Mesothelial cell of epicardium (in vitro differentiated cells): ENCODE measurements around the gene HOXA2. TPM values are rescaled to one million over a fixed set of nuclear protein-coding genes. Genes with fewer than 3 reads are reported as not detected.

ENCODE experiments used
- DNase-seq, 2 experiments: peaks; one replicate each; pipeline ENCODE4 v3.0.0; 2021; ENCODE audit warnings: low spot score in 2 of 2; ENCODE audit not compliant: unreplicated experiment in 2 of 2
- H3K27ac Mint-ChIP-seq: 2 replicates; pipeline ENCODE4 v1.8.0; 2021; ENCODE audit warnings: mixed read lengths
- H3K27me3 Mint-ChIP-seq: 2 replicates; pipeline ENCODE4 v1.8.0; 2021; ENCODE audit warnings: low read depth, mixed read lengths
- H3K36me3 Mint-ChIP-seq: 2 replicates; pipeline ENCODE4 v1.8.0; 2021; ENCODE audit warnings: mixed read lengths
- H3K4me1 Mint-ChIP-seq: 2 replicates; pipeline ENCODE4 v1.8.0; 2021; ENCODE audit warnings: mixed read lengths
- H3K4me3 Mint-ChIP-seq: 2 replicates; pipeline ENCODE4 v1.8.0; 2021; ENCODE audit warnings: mild to moderate bottlenecking, moderate library complexity, mixed read lengths
- H3K9me3 Mint-ChIP-seq: 2 replicates; pipeline ENCODE4 v1.8.0; 2021; ENCODE audit warnings: mixed read lengths
- CTCF ChIP-seq: fragments of 200-600 bp; sonication (generic); IDR thresholded peaks from one replicate; pipeline ENCODE4 v1.5.0; 2021; ENCODE audit warnings: antibody characterized with exemption; ENCODE audit not compliant: unreplicated experiment
- total RNA-seq: library from RNA; stranded (reverse); gene quantifications from 3 replicates; pipeline ENCODE4 v1.2.1, GENCODE V29; 2021

HOXA2 gene
- total RNA-seq, 1 donor from 2014 or later = 33.9 TPM

DNA sequence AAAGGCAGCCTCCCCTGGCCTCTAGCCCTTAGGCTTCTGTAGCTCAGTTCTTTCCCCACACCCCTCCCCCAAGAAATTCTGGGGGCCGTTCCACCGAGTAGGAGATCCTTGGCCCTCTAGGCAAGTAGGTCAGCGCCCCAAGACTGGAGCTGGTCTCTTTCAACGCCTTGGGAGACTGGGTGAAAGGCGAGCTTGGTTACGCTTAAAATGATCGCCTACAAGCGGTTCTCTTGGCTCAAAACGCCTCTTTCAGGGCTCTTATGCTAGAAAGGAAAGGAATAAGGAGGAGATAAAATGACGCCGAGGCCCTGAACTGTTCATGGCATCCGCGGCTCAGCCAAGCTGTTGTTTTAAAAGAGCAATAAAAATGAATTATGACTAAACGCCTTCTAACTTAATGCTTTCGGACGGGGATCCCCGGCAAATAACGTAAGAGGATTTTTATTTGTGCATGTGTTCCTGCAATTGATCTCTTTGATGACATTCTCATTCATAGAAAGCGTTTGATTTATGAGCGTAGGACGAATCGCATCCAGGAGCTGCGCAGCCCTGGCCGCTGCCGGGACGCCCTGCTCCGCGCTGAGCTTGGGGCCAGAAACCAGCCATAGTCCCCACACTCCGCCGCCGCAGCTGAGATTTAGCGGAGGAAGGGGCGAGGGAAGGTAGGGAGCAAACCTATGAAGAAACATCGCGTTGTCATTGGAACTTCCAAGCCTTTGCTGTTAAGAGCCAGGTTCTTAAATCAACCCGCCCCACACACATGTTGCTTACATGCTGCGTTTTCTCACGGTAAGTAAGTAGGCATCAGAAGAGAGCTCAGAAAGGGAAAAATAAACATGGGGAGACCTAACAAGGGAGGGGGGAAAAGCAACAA is 3.7 kb downstream of the HOXA2 start:
- Mint-ChIP-seq H3K9me3 (no peaks in the 10 kb centered on the region), H3K4me3 (peak overlapping the region; percentile 98), H3K27me3 (no peaks in the 10 kb centered on the region), H3K4me1 (peaks cover 65% of the 10 kb centered on the region), H3K36me3 (peaks cover 16% of the 10 kb centered on the region), H3K27ac (peak overlapping the region; percentile 100)
- DNase-seq = peak in 1 of 2 experiments; percentile 74
- TF ChIP-seq CTCF = no peak

DNA sequence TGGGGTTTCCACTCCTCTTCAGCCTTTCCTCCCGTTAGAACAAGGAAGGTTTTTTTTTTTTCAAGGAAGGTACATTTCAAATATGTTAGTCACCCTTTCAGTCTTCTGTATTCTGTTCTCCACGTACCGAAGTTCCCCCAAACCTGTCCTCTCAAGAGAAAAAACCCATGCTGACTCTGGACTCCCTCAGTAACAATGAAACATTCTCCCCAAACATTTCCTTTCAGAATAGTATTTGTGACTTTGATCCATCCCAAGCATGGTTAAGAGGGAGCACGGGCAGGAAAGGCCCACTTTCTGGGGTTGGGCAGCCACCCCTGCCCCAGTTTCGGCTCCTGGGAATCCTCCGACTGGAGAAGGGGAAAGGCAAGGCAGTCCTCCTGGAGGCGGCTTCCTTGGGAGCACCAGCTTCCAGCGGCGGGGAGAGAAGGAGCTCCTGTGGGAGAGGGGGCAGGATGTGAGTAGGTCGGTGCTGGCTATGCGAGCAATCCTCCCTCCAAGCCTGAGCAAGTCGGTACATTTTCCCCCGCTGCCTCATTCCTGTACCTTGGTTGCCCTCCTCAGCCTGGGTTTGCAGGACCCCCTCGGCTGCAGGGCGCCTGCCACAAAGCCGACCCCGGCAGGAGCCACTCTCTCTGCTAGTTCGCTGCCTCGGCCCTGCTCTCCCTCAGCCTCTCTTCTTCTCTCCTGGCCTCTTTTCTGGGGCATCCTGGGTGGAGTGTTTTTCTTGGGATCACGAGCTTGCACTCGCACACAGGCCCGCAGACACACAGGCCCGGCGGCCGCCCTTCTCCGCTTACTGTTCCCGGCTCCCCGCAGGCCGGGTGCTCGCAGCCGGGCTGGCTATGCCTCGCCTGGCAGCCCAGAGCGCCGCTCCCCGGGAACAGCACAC is 4.6 kb downstream of the HOXA2 start:
- Mint-ChIP-seq H3K4me1 (peaks cover 65% of the 10 kb centered on the region), H3K9me3 (no peaks in the 10 kb centered on the region), H3K36me3 (peaks cover 16% of the 10 kb centered on the region), H3K4me3 (peak overlapping the region; percentile 98), H3K27me3 (no peaks in the 10 kb centered on the region), H3K27ac (peak overlapping the region; percentile 100)
- DNase-seq = no peak
- TF ChIP-seq CTCF = no peak

DNA sequence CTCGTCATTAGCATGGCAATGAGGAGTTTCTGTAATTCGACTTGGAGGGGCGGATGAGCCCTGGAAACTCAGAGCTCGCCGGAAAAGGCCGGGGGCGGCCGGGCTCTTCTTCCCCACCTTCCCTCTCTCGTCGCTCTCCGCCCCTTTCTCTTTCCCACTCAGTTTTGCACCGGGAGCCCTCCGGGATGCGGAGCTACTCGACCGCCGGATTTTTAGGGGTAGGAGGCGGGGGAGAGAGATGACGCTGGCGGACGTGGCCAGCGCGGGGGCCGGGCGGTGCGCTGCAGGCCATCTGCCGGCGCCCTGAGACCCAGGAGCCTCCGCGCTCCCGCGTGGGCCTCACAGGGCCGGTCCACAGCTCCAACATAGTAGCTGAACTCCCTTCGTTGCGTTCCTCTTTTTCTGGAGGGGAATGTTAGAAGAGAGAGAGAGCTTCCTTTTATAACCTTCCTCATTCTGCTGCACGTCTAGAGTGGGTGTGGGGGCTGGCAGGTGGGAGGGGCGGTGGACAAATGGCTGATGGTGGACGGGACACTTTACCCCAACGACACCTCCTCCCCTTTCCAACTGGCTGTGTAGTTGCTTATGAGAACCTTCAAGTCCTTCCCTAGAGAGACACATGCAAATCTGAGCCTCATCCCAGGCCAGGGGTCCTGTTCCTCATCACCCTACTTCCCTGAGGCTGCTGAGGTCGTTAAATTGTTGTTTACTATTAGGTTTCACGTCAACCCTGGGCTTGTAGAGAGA is 5.5 kb downstream of the HOXA2 start:
- TF ChIP-seq CTCF = no peak
- no peaks in the 10 kb centered on the region for H3K27me3 Mint-ChIP-seq
- DNase-seq = no peak
- H3K27ac Mint-ChIP-seq = peak overlapping the region; percentile 100
- H3K36me3 Mint-ChIP-seq = peaks cover 16% of the 10 kb centered on the region
- H3K9me3 Mint-ChIP-seq = no peaks in the 10 kb centered on the region
- H3K4me3 Mint-ChIP-seq = peak overlapping the region; percentile 98
- H3K4me1 Mint-ChIP-seq = peaks cover 67% of the 10 kb centered on the region

- no peak for TF ChIP-seq CTCF
- peaks cover 16% of the 10 kb centered on the region for H3K36me3 Mint-ChIP-seq
- H3K9me3 Mint-ChIP-seq = no peaks in the 10 kb centered on the region
- H3K4me3 Mint-ChIP-seq = peak within 1 kb of the TSS; percentile 98
- peak within 1 kb of the TSS; percentile 100 for H3K27ac Mint-ChIP-seq
- DNase-seq = peak; percentile 87 to 93
- H3K27me3 Mint-ChIP-seq = no peaks in the 10 kb centered on the region
- peaks cover 68% of the 10 kb centered on the region for H3K4me1 Mint-ChIP-seq
Observed at GRCh38 chr7:27095897-27096767, 6.4 kb downstream of the HOXA2 start, which contains the start of gene HOXA1. HOXA1 (minus strand) TSS chr7:27096000; CDS start chr7:27095912, 88 bp downstream.
